ENCODE measurements around the gene ACOX2. TPM values are rescaled to one million over a fixed set of nuclear protein-coding genes. Genes with fewer than 3 reads are reported as not detected.

The ACOX2 gene
- total and polyA plus RNA-seq, 2 of the 13 experiments (the other 11 are each of a cell fraction or from before 2014, with no cell fraction given), result 42.6 to 98.5 TPM

DNA sequence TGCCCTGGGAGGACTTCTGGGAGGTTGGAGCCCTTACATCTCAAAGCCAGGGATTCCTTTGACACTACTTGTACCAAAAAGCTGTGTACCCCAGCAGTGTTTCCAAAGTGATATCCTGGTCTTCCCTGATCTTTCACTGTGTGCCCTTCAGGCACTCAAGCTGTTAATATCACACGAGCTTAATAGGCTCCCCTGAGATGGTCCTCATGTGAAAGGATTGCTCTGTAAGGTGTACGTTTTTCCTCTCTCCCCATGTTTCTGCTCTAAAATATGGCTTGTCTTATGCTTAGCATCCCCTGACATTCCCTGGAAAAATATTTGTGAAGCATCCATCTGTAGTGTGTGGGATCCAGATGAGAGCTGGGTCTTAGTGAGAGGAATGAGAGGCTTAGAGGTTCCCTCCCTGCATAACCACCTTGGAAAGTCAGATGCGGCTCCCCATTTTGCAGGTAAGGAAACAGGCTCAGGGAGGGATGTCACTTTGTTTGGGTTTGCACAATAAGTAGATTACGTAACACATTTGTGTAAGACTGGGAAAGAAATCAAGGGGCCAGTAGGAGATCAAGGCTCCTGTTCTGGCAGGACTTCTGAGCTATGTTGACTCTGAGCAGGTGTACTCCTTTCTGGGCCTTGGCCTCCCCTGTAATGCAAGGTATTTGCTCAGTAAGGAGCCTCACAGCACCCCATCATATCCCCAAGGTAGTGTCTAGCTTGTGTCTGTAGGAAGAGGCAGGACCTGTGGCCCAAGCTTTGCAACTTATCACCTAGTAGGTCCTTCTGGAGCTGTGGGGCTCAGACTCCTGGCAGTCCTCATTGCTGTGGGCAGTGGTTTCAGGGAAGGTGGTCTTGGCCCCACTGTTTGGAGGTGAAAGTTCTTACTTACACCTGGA lies 667 bp upstream of the ACOX2 start (continued):
- TF ChIP-seq ZFP82 (CRISPR knock-in tag; IDR thresholded peaks at IDR 0.05; ENCODE audit: borderline replicate concordance) (no peak), FOSL1 (CRISPR knock-in tag; IDR thresholded peaks at IDR 0.05; ENCODE audit: borderline replicate concordance) (no peak), KLF9 (CRISPR knock-in tag; IDR thresholded peaks at IDR 0.05; ENCODE audit: low read depth) (no peak), RAD21 (CRISPR knock-in tag; IDR thresholded peaks at IDR 0.05) (no peak), ZFP36L1 (CRISPR knock-in tag; IDR thresholded peaks at IDR 0.05) (no peak), ZSCAN29 (CRISPR knock-in tag; conservative IDR thresholded peaks at IDR 0.05) (no peak), NFATC3 (CRISPR knock-in tag; IDR thresholded peaks at IDR 0.05) (no peak), RNF2 (conservative IDR thresholded peaks at IDR 0.05; ENCODE audit: low read depth) (no peak), NR2F6 (IDR thresholded peaks at IDR 0.05) (0 out of 2 replicates have a peak, but pooled peaks have one; percentile 16), NR2F6 (CRISPR knock-in tag; IDR thresholded peaks at IDR 0.05) (no peak), ZNF343 (CRISPR knock-in tag; IDR thresholded peaks at IDR 0.05) (no peak), TOPORS (CRISPR knock-in tag; IDR thresholded peaks at IDR 0.05) (peak; percentile 79; the same call in 1 of the 2 replicates), MBD4 (IDR thresholded peaks at IDR 0.05; ENCODE audit: borderline replicate concordance, low read length) (no peak), ZNF3 (CRISPR knock-in tag; IDR thresholded peaks at IDR 0.05) (no peak), NCOA5 (CRISPR knock-in tag; IDR thresholded peaks at IDR 0.05) (no peak), ZBTB8A (CRISPR knock-in tag; IDR thresholded peaks at IDR 0.05; ENCODE audit: borderline replicate concordance, low read depth) (no peak), KDM5B (CRISPR knock-in tag; IDR thresholded peaks at IDR 0.05; ENCODE audit: borderline replicate concordance) (no peak), FIP1L1 (IDR thresholded peaks at IDR 0.05; ENCODE audit: borderline replicate concordance, insufficient read depth, low read depth, low read length) (no peak), KLF13 (CRISPR knock-in tag; IDR thresholded peaks at IDR 0.05) (no peak)
- TF ChIP-seq, protein P1, sequence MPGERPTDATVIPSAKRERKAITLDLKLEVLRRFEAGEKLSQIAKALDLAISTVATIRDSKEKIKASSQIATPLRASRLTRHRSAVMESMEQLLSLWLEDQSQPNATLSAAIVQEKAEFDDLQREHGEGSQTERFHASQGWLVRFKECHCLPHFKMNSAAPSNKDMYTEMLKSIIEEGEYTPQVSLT (CRISPR knock-in tag; IDR thresholded peaks at IDR 0.05; ENCODE audit: borderline replicate concordance, low read depth), result no peak
- TF ChIP-seq, protein P2, sequence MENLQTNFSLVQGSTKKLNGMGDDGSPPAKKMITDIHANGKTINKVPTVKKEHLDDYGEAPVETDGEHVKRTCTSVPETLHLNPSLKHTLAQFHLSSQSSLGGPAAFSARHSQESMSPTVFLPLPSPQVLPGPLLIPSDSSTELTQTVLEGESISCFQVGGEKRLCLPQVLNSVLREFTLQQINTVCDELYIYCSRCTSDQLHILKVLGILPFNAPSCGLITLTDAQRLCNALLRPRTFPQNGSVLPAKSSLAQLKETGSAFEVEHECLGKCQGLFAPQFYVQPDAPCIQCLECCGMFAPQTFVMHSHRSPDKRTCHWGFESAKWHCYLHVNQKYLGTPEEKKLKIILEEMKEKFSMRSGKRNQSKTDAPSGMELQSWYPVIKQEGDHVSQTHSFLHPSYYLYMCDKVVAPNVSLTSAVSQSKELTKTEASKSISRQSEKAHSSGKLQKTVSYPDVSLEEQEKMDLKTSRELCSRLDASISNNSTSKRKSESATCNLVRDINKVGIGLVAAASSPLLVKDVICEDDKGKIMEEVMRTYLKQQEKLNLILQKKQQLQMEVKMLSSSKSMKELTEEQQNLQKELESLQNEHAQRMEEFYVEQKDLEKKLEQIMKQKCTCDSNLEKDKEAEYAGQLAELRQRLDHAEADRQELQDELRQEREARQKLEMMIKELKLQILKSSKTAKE (CRISPR knock-in tag; IDR thresholded peaks at IDR 0.05; ENCODE audit: borderline replicate concordance), result no peak
- TF ChIP-seq, protein P3, sequence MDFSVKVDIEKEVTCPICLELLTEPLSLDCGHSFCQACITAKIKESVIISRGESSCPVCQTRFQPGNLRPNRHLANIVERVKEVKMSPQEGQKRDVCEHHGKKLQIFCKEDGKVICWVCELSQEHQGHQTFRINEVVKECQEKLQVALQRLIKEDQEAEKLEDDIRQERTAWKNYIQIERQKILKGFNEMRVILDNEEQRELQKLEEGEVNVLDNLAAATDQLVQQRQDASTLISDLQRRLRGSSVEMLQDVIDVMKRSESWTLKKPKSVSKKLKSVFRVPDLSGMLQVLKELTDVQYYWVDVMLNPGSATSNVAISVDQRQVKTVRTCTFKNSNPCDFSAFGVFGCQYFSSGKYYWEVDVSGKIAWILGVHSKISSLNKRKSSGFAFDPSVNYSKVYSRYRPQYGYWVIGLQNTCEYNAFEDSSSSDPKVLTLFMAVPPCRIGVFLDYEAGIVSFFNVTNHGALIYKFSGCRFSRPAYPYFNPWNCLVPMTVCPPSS (IDR thresholded peaks at IDR 0.05), result no peak
- TF ChIP-seq, protein P4, sequence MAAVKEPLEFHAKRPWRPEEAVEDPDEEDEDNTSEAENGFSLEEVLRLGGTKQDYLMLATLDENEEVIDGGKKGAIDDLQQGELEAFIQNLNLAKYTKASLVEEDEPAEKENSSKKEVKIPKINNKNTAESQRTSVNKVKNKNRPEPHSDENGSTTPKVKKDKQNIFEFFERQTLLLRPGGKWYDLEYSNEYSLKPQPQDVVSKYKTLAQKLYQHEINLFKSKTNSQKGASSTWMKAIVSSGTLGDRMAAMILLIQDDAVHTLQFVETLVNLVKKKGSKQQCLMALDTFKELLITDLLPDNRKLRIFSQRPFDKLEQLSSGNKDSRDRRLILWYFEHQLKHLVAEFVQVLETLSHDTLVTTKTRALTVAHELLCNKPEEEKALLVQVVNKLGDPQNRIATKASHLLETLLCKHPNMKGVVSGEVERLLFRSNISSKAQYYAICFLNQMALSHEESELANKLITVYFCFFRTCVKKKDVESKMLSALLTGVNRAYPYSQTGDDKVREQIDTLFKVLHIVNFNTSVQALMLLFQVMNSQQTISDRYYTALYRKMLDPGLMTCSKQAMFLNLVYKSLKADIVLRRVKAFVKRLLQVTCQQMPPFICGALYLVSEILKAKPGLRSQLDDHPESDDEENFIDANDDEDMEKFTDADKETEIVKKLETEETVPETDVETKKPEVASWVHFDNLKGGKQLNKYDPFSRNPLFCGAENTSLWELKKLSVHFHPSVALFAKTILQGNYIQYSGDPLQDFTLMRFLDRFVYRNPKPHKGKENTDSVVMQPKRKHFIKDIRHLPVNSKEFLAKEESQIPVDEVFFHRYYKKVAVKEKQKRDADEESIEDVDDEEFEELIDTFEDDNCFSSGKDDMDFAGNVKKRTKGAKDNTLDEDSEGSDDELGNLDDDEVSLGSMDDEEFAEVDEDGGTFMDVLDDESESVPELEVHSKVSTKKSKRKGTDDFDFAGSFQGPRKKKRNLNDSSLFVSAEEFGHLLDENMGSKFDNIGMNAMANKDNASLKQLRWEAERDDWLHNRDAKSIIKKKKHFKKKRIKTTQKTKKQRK (IDR thresholded peaks at IDR 0.05; ENCODE audit: low read length), result no peak
